K562 (cell line): Measurements from ENCODE around the gene NOX5. TPM values are rescaled to one million over a fixed set of nuclear protein-coding genes. Genes with fewer than 3 reads are reported as not detected.

Source experiments
- CEBPG ChIP-seq, 3 experiments: fragments of 200-800 bp in 1 of 3; sonication (Bioruptor generic) in 1 of 3; sonication (generic) in 1 of 3; formaldehyde crosslinking in 1 of 3; IDR thresholded peaks in 2 of 3; conservative IDR thresholded peaks in 1 of 3; 2 replicates each; pipeline versions ENCODE4 v1.6.1 to v1.8.0; 2016 to 2022; ENCODE audit warnings: missing compliant biosample characterization in 2 of 3, missing genetic modification characterization in 2 of 3, mild to moderate bottlenecking in 1 of 3, missing genetic modification reagents in 1 of 3
- CLOCK ChIP-seq: fragments of 250-450 bp; sonication (Bioruptor Pico); IDR thresholded peaks from 2 replicates; pipeline ENCODE4 v1.4.0; 2020; ENCODE audit warnings: mild to moderate bottlenecking, moderate library complexity, borderline replicate concordance
- DMBX1 ChIP-seq: fragments of 250-450 bp; sonication (Bioruptor Pico); IDR thresholded peaks from 2 replicates; pipeline ENCODE4 v1.8.0; 2022; ENCODE audit warnings: inconsistent platforms, mild to moderate bottlenecking, moderate library complexity, borderline replicate concordance
- ESRRB ChIP-seq: fragments of 250-450 bp; sonication (Bioruptor Pico); IDR thresholded peaks from 2 replicates; pipeline ENCODE4 v1.5.0; 2020; ENCODE audit warnings: mild to moderate bottlenecking, moderate library complexity, borderline replicate concordance
- FOXM1 ChIP-seq, 2 experiments: fragments of 450-650 bp in 1 of 2; sonication (generic) in 1 of 2; formaldehyde crosslinking in 1 of 2; IDR thresholded peaks; 2 replicates each; pipeline versions ENCODE4 v1.6.1 to v1.9.0; 2017 to 2022; ENCODE audit warnings: low read depth in 2 of 2, mild to moderate bottlenecking in 2 of 2, missing genetic modification reagents in 1 of 2, moderate library complexity in 1 of 2
- KLF10 ChIP-seq: fragments of 250-450 bp; sonication (Bioruptor Pico); IDR thresholded peaks from 2 replicates; pipeline ENCODE4 v1.6.1; 2021; ENCODE audit warnings: matching md5 sums
- NEUROD1 ChIP-seq: fragments of 150-350 bp; IDR thresholded peaks from 2 replicates; pipeline ENCODE4 v1.6.1; 2014; ENCODE audit warnings: borderline replicate concordance, low read length, low read depth; ENCODE audit not compliant: partially characterized antibody
- NR0B1 ChIP-seq: fragments of 450-650 bp; IDR thresholded peaks from one replicate; pipeline ENCODE4 v1.6.1; 2018; ENCODE audit warnings: mild to moderate bottlenecking, moderate library complexity; ENCODE audit not compliant: partially characterized antibody
- SAFB2 ChIP-seq: fragments of 200-400 bp; formaldehyde crosslinking; IDR thresholded peaks from 2 replicates; pipeline ENCODE4 v1.6.1; 2018; ENCODE audit warnings: borderline replicate concordance, low read length, low read depth, moderate library complexity; ENCODE audit not compliant: severe bottlenecking
- TRIM25 ChIP-seq: fragments of 450-650 bp; IDR thresholded peaks from 2 replicates; pipeline ENCODE4 v1.7.0; 2016; ENCODE audit warnings: borderline replicate concordance
- UBTF ChIP-seq, 2 experiments: IDR thresholded peaks; 2 replicates each; pipeline ENCODE4 v1.6.1; 2012; ENCODE audit warnings: improper control_type of control experiment in 2 of 2, low read depth in 2 of 2, low read length in 2 of 2, borderline replicate concordance in 1 of 2
- ZBTB9 ChIP-seq: fragments of 450-650 bp; formaldehyde crosslinking; IDR thresholded peaks from 2 replicates; pipeline ENCODE4 v1.4.0; 2020; ENCODE audit warnings: mild to moderate bottlenecking, moderate library complexity
- ZC3H4 ChIP-seq: sonication (generic); formaldehyde crosslinking; IDR thresholded peaks from 2 replicates; pipeline ENCODE4 v1.9.0; 2021; ENCODE audit warnings: missing genetic modification reagents, borderline replicate concordance
- ZNF232 ChIP-seq: sonication (generic); formaldehyde crosslinking; IDR thresholded peaks from 2 replicates; pipeline ENCODE4 v1.8.0; 2022; ENCODE audit warnings: mild to moderate bottlenecking, missing genetic modification reagents
- ZNF668 ChIP-seq: fragments of 250-450 bp; sonication (Bioruptor Pico); IDR thresholded peaks from 2 replicates; pipeline ENCODE4 v1.8.0; 2022; ENCODE audit warnings: mild to moderate bottlenecking, inconsistent platforms
- polyA plus RNA-seq, 8 experiments: library from polyadenylated mRNA; depleted of rRNA in 4 of 8; stranded (reverse) in 5 of 8; unstranded in 3 of 8; fragments of >200 nt; fragmentation: Nextera tagmentation in 2 of 8; fragmentation: Illumina TruSeq in 1 of 8; extraction: Ambion mirVana in 2 of 8; extraction: Trizol in 1 of 8; gene quantifications; 2 replicates each; pipeline versions ENCODE4 v1.2.1 to v1.2.3, GENCODE V29; 2011 to 2014; ENCODE audit warnings: inconsistent platforms in 1 of 8, missing spikeins in 1 of 8
- total RNA-seq, 7 experiments: library from RNA; depleted of rRNA in 6 of 7; stranded (reverse); fragments of >200 nt in 6 of 7; fragmentation: Illumina TruSeq in 2 of 7; extraction: Trizol in 2 of 7; gene quantifications; 2 replicates each; pipeline versions ENCODE4 v1.2.1 to v1.2.3, GENCODE V29; 2011 to 2021; ENCODE audit warnings: low replicate concordance in 1 of 7

The NOX5 gene
- total and polyA plus RNA-seq, 9 of the 15 experiments (the other 6 are each of a cell fraction or from before 2014, with no cell fraction given), result 0.01 TPM; not detected in 8

- TF ChIP-seq ZBTB9 (CRISPR knock-in tag), result no peak
- no peak for TF ChIP-seq ZNF668 (CRISPR knock-in tag)
- no peak for TF ChIP-seq ZC3H4 (CRISPR knock-in tag)
- no peak for TF ChIP-seq CEBPG (CRISPR knock-in tag; IDR thresholded peaks at IDR 0.05)
- no peak for TF ChIP-seq CEBPG (tag; conservative IDR thresholded peaks at IDR 0.05 in 1 of 2, IDR thresholded peaks at IDR 0.05 in 1 of 2)
- no peak for TF ChIP-seq FOXM1 (IDR thresholded peaks at IDR 0.05; ENCODE audit: low read depth)
- no peak for TF ChIP-seq FOXM1 (CRISPR knock-in tag; IDR thresholded peaks at IDR 0.05; ENCODE audit: low read depth)
- no peak for TF ChIP-seq NEUROD1
- no peak for TF ChIP-seq SAFB2
- no peak for TF ChIP-seq DMBX1 (CRISPR knock-in tag)
- TF ChIP-seq KLF10 (CRISPR knock-in tag), result no peak
- no peak for TF ChIP-seq NR0B1
- no peak for TF ChIP-seq ESRRB (CRISPR knock-in tag)
- no peak for TF ChIP-seq UBTF (IDR thresholded peaks at IDR 0.05; ENCODE audit: borderline replicate concordance in 1 of 2, low read depth in 2 of 2, low read length in 2 of 2)
- no peak for TF ChIP-seq ZNF232
- no peak for TF ChIP-seq TRIM25
- TF ChIP-seq CLOCK, result no peak
Measured at GRCh38 chr15:69035205-69035917, 20.9 kb downstream of the NOX5 start (continued).
